Stimulated activated CD4-positive, alpha-beta T cell treated with anti-CD3 and anti-CD28 coated beads, Interleukin-4, amount 100 ng/mL, for 4 hours (primary cell): ENCODE results near the gene TNPO1.
"Not testable (repeated sequence)": the region's sequence is repeated elsewhere in the genome, so short reads cannot be mapped to it uniquely, and the experiment has no call there.

Experiments
- DNase-seq, 2 experiments: peaks; one replicate each; pipeline ENCODE4 v3.0.0-alpha.2; 2020

The TNPO1 gene

DNA sequence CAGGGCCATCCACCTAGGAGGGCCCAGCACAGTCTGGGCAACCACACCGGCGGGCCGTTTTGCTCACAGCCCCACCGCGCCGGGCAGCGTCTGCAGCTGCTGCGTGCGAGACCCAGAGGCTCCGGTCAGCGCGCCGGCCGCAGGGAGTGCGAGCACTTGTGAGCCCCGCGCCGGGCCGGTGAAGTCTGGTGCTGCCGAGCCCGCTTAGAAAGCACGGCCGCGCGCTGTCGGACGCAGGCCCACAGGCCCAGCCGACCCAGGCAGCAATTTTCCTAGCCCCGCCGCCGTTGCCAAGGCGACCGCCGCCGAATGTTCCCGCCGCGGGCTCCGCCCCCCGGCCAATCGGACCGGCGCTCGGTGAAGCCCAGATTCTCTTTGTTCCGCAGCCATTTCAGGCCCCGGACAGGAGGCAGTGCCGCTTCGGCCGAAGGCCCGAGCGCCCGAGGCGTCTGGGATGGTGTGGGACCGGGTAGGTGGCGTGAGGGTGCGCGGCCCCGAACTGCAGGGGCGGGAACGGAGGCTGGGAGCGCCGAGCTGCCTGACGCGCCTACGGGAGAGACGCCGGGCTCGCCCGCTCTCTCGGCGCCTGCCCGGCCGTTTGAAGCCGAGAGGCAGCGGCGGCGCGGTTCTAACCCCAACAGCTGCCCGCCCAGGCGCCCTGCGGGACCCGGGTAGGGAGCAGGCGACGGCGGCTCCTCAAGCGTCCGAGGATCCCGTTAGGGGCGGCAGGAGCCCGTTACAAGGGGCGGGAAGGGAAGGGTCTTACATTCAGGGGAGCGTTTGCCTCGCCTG, at the start of gene TNPO1:
TSS of gene TNPO1 (plus strand) at position 378 of the 792 bp plus-strand sequence. CDS start at position 455, 77 bp downstream.
- peak; percentile 76 to 83 for DNase-seq

DNA sequence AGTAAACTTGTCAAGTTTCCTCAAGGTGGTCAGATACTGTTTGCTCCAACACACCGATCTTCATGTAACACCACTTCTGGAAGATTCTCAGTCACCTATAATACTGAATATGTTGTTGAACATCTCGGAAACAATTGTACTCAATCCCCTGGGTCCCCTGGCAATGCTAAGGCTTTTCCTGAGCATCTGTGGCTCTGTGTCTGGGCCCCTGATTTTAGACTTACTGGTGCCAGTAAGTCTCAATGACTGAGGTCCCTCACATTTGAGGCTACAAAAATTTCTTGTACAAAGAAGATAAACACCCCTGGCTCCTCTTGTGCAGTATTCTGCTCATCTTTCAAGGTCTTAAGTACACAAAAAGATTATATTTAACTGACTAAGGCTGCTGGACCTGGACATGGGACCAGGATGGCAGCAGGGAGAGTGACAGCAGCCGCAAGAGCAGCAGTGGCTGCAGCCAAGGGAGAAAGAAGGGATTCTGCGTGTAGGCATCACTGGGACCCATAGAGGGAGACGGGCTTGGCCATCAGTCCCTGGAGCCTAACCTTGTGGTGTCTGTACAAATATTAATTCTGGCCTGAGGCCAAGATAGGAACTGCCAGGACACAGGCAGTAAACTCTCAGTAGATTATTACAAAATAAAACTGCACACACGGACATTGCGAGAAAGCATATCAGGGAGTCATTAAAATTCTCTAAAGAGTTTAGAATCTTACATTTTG, 49.0 kb upstream of the TNPO1 start:
- DNase-seq = no peak

DNA sequence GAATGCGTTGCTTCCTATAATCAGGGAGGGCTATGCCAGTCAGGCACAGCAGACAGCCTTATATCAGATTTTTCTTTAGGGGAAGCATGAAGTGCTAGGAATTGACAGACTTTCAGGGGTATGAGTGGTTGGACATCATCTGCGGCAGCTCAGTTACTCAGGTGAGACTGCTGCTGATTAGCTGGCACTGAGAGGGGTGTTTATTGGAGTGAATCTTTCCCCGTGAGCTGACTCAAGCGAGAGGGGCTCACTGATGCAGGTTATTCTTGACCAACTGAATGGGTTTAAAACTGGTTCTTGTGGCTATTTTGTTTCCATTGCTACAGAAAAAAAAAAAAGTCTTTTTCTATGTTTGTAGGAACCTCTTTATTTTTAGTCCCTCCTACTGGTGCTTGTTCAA, 46.2 kb upstream of the TNPO1 start:
- no peak for DNase-seq

DNA sequence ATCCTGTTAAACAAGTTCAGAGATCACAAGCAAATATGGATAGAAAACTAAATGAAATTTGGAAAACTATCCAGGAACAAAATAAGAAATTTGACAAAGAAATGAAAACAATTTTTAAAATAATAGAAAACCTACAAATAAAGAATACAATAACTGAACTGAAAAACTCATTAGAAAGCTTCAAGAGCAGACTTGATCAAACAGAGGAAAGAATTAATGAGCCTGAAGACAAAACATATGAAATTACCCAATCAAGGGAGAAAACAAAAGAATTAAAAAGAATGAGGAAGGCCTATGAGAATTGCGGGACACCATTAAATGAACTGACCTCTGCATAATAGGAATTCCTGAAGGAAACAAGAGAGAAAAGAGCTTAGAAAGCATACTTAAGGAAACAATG, 39.8 kb upstream of the TNPO1 start:
- no peak for DNase-seq

DNA sequence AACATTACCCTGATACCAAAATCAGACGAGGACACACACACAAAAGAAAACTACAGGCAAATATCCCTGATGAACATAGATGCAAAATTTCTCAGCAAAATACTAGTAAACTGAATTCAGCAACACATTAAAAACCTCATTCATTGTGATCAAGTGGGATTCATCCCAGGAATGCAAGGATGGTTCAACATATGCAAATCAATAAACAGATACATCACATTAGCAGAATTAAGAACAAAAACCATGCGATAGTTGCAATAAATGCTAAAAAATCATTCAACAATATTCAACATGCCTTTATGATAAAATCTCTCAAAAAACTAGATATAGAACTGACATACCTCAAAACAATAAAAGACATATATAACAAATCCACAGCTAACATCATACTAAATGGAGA, 36.9 kb upstream of the TNPO1 start:
- DNase-seq = no peak

- DNase-seq = no peak
These were observed 33.1 kb upstream of the TNPO1 start for GRCh38 chr5:72783354-72783753.

DNA sequence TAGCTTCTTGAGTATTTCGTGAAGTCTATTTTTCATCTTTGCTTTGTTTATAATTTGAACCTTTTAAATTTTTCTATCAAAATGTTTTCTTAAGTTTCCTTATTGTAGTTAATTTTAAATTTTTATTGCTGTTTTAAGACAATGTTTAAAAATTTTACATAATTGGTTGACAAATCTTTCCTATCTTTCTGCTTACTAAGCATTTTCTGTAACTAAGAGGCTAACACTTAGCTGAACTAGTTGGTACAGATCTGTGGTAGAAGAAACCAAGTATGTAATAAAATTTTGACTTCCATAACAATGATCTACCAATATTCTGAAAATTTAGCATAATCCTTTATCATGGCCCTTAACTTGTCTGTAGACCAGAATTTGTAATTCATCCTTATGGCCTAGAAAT, 32.3 kb upstream of the TNPO1 start:
- DNase-seq = no peak

DNA sequence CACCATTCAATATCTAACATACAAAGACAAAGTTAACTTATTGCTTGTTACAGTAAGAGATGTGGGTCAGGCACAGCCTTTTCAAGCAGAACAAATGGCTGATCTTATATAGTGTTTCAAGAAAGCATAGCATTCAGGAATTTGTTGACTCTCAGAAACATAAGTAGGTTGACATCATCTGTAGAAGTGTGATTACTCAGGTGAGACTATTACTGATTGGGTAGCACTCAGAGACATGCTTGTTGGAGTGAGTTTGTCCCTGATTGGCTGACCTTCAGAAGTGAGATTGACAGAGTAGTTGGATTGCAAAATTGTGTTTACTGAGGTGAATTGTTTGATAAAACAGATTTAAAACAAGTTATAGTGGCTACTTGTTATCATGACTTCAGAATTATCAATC, 30.7 kb upstream of the TNPO1 start:
- DNase-seq = no peak

DNA sequence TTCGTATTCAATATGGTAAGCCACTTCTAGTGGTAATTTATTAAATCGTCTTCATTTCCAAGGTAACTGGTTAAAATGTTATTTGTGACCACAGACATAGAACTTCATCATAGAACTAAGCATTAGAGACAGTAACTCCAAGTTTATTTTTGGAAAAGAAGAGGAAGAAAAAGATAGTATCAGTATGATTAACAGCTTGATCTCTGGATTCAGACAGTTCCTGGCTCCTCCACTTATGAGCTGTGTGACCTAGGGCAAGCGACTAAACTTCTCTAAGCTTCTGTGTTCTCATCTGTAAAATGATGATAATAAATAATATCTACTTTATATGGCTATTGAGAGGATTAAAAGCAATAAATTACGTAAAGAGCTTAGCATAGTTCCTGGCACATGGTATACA, 29.8 kb upstream of the TNPO1 start:
- no peak for DNase-seq

- no peak for DNase-seq
These were observed 27.5 kb upstream of the TNPO1 start for GRCh38 chr5:72788866-72789505.

DNA sequence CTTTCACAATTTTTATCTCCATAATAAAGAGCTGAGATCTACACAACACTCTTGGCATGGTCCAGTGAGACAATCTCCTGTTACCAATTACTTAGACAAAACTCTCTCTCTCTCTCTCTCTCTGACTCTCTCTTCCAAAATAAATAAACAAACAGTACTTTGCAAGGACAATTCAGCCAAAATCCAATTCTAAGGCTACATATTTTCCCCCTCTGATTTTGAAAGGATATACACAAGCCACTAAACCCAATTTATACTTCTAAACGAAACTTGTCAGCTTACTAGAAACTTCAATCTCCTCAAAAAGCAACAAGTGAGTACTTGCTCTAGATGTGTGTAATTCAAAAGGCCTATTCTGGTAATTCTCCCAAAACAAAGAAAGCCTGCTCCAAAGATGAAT, 26.3 kb upstream of the TNPO1 start:
- DNase-seq = no peak

DNA sequence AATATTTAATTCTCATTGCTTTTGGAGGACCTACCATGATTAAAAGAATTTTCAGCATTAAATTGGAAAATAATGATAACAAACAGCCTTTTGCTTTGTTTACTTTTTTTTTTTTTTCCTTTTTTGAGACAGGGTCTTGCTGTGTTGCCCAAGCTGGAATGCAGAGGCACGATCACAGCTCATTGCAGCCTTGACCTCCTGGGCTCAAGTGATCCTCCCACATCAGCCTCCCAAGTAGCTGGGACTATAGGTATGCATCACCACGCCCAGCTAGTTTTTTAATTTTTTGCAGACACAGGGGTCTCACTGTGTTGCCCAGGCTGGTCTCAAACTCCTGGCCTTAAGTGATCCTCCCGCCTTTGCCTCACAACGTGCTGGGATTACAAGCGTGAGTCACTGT, 23.8 kb upstream of the TNPO1 start:
- not testable (repeated sequence) for DNase-seq

DNA sequence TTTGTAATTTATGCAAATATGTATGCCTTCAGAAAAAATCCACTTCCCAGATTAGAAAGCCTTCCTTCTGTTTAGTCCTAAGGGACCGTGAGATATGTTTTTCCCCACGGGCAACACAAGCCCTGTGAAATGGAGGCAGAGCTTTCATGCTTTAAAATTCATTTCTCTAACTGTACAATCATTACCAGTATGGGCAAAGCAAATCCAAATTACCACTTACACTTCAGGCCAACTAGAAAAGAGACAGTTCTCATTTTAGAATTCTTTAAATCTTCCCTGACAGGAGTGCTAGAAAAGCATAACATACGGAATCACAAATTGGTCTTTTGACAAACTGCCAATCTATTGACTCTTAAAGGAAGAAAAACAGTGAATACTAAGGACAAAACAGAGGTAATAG, 20.5 kb upstream of the TNPO1 start:
- no peak for DNase-seq

GRCh38 chr5:72799721-72800120, 16.7 kb upstream of the TNPO1 start:
- DNase-seq = no peak

- DNase-seq = not testable (repeated sequence)
These were observed 7.8 kb upstream of the TNPO1 start for GRCh38 chr5:72808637-72809036.

DNA sequence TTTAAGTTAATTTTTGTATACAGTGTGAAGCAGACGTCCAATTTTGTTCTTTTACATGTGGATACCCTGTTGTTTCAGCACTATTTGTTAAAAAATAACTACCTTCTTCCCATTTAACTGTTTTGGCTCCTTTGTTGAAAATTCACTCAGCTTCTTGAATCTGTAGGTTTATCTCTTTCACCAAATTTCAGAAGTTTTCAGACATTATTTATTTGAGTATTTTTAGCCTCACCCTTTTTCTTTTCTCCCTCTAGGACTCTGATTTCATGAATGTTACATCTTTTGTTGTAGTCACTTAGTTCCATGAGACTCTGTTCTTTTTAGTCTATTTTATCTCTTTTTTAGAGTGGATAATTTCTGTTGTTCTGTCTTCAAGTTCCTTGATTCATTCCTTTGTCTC, 4.6 kb upstream of the TNPO1 start:
- DNase-seq = no peak

DNA sequence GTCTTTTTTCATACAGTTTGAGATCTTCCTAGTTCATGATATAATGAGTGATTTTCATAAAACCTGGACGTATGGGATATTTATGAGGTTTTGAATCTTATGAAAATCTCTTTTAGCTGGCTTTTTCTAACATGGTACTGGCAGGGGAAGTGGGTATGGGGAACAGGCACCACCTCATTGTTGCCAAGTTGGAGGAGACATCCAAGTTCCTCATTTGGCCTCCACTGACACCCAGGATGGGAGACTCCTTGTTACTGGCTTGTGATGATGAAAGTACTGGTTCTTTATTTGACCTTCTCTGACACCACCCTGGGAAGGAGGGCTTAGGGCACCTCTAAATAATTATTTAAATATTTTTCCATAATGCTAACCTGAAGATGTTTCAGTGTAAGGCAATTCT, 4.0 kb upstream of the TNPO1 start:
- no peak for DNase-seq

DNA sequence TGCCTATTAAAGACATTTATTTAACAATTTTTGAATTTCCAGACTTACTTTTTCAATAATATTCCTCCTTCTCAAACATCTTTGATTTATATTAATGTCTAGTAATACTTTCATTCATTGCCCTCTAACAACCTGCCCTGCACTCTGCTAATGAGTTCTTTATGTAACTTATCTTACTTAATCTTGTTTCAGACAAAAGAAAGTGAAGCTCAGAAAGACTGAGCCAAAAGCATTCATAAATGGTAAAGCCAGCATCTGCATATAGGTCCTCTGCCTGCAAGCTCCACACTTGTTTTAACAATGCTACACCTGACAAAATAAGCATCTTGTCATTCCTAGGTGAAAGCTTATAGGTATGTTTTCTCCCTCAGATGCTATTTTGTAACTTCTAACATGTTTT, 2.4 kb upstream of the TNPO1 start:
- DNase-seq = no peak

DNA sequence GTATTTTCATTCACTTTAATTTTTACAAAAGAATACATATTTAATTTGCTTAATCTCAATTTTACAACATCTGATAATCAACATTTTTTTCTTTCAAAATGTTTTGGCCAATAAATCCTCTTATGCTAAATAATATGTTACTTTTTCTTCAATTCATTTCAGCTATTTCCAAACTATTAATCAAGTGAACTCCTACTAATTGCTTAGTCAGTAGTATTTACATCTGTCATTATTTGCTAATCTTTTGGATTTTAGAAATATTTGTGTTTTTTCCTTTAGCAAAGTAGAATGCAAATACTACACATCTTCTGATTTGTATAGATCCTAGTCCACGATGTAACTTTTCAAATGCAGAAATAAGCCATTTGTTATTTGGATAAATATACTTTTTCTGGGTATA, 1.6 kb upstream of the TNPO1 start:
- DNase-seq = no peak

- DNase-seq = no peak
These were observed 729 bp upstream of the TNPO1 start for GRCh38 chr5:72815580-72816283.

DNA sequence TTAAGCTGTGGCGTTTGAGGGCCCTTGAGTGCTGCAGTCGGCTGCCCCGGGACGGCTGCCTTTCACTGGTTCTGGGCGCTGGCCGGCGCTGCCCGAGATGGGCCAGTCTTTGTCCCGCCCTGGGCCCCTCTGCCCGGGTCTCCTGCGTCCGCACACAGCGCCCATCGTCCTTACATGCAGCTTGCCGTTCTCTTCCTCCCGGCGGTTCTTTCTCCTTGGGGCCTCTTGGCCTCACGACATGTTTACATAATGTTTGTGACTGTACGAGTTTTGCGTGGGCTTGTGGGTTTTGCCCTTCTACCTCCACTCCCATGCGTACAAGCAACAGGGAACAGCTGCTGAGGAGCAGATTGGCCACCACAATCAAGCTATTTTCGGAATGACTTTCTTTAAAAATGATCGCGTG, 618 bp downstream of the TNPO1 start:
- peak in 1 of 2 experiments; percentile 15 for DNase-seq

DNA sequence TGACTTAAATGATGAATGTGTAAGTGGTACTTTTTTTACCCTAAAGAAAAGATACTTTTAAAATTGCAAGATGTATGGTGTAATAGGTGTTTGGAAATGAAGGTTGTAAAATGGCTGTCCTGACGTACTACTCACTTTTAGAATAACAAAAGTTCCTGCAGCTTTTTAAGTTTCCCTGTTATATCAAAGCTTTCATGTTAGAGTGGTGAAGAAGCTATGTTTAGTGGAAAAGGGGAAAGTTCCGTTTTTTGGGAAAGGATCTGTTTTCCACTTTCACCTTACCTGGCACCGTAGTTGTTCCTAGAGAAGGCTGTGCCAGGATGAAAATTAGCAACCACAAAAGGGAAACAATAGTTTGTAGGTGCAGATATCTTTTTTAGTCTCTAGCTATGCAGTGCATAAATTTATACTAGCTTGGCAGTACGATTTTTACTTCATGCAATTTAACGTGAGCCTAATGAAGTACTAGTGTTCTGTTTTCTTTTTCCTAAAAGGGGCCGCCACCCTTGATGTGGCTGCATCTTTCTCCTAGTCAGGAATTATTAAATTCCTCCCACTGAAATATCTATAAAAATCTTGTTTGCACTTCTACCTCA, 1.3 kb downstream of the TNPO1 start:
- DNase-seq = no peak
